HG03439 (cell line): ENCODE measurements around the gene CREB3L1.
"Not testable (repeated sequence)": the region's sequence is repeated elsewhere in the genome, so short reads cannot be mapped to it uniquely, and the experiment has no call there.

ENCODE experiments used
- ATAC-seq: cut with Tn5 transposase; IDR thresholded peaks from one replicate; pipeline ENCODE4 v1.9.1; 2021; ENCODE audit warnings: mild to moderate bottlenecking, moderate library complexity; ENCODE audit not compliant: unreplicated experiment

The CREB3L1 gene

GRCh38 chr11:46248289-46249102 lies 29.0 kb upstream of the CREB3L1 start:
- no peak for ATAC-seq

GRCh38 chr11:46249103-46249937 lies 28.1 kb upstream of the CREB3L1 start:
- no peak for ATAC-seq

DNA sequence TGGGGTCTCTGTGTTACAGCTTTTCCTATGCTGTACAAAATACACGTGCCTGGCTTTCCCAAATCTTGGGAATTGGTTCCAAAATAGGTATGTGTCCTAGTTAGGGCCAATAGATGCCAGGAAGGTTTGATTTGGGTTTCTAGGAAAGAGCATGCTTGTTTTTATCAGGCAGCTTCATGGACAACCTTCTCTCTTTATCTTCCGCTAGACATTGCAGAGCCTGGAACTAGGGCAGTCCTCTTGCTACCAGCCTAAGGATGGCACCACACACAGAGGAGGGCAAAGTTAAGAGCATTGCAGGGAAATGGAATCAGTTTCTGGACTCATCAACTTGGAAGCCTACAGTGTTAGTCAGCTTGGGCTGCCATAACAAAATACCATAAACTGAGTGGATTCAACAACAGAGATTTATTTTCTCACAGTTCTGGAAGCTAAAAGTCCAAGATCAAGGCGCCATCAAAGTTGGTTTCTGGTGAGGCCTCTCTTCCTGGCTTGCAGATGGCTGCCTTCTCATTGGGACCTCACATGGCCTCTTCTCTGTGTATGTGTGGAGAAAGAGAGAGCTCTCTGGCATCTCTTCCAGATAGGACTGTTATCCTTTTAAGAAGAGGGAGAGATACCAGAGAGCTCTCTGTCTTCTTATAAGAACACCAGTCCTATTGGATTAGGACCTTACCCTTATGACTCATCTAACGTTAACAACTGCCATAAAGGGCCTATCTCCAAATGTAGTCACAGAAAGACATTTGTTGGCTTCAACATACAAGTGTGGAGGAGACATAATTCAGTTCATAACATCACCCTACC lies 27.3 kb upstream of the CREB3L1 start:
- no peak for ATAC-seq

DNA sequence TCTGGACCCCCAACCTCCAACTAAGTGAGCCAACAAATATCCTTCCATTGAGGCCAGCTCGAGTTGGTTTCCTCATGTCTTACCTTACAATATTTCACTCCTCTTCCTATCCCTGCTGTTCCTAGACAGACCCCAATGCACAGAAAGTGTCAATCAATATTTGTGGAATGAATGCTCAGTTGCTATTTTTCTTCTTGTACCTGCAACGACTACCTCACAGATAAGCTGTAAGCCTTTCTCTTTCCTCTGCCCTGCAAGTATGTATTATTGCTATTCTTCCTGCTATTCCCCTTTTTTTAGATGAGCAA lies 26.8 kb upstream of the CREB3L1 start:
- no peak for ATAC-seq

DNA sequence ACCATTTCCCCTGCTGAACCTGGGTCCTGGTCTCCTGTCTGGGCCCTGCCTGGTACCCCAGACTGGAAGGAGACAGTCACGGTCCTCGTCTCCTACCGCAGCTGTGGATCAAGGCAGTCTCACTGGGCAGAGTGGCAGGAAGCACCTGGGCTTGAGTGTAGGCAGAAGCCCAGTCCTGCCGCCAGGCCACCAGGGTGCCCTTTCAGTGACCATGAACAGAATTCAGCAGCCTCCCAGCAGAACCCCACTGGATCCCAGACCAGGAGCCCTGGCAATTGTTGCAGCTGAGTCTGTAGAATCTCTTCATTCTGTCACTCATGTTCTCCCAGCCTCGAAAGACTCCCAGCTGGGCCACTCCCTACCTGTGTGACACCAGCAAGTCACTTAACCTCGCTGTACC lies 25.5 kb upstream of the CREB3L1 start:
- ATAC-seq = no peak

- ATAC-seq = no peak
These were observed 25.0 kb upstream of the CREB3L1 start for GRCh38 chr11:46252373-46252914.

- no peak for ATAC-seq
These were observed 24.0 kb upstream of the CREB3L1 start for GRCh38 chr11:46253258-46254132.

DNA sequence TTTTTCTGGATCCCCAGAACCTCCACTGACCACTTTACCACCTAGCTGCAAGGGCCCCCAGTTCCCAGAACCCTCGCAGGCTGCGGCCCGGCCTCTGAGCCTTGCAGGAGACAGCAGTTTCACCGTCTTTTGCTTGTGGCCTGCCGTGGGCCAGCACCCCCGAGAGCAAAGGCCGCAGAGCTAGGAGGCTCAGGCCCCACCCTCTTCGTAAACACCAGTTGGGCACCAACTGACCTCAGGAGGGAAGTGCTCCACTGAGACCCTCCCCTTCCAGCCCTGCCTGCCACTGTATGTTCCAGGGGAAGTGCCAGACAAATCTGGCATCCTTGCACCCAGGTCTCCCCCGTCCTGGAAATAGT lies 23.4 kb upstream of the CREB3L1 start:
- ATAC-seq = no peak

GRCh38 chr11:46256540-46257001 lies 20.9 kb upstream of the CREB3L1 start:
- ATAC-seq = no peak

DNA sequence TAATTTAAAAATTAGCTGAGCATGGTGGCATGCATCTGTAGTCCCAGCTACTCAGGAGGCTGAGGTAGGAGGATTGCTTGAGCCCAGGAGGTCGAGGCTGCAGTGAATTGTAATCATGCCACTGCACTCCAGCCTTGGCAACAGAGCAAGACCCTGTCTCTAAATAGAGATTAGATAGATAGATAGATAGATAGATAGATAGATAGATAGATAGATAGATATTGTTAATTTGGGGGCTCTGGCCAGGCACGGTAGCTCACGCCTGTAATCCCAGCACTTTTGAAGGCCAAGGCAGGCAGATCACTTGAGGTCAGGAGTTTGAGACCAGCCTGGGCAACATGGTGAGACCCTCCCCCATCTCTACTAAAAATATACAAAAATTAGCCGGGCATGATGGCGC lies 18.1 kb upstream of the CREB3L1 start:
- ATAC-seq = not testable (repeated sequence)

DNA sequence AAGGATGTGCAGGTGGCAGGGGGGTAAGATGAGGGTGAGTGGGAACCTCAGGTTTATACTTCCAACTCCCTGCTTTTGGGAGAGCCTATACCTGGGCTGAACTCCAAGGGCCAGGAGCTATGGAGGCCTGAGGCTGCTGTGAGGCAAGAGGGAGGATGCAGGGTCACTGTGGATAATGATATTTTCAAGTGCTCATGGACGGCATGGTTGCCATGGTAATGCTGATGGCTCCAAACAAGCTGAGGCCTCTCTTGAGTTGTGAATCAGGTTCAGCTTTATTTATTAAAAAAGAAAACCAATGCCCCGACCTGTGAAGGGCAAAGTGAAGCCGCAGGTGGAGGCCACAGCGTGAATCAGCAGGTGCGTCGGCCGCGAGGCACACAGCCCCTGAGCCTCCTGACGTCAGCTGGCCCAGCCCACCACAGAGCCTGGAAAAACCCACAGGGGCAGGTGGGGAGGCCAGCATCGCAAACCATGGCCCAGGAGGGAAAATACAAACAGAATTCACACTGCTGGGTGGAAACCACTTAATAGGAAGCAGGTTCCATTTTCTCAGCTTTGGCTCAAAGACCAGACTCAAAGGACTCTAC lies 17.4 kb upstream of the CREB3L1 start:
- no peak for ATAC-seq

- ATAC-seq = no peak
These were observed 14.3 kb upstream of the CREB3L1 start for GRCh38 chr11:46263120-46263519.

- no peak for ATAC-seq
These were observed 13.4 kb upstream of the CREB3L1 start for GRCh38 chr11:46264030-46264429.

GRCh38 chr11:46264976-46265375 lies 12.5 kb upstream of the CREB3L1 start:
- ATAC-seq = no peak

GRCh38 chr11:46265764-46266163 lies 11.7 kb upstream of the CREB3L1 start:
- ATAC-seq = no peak

DNA sequence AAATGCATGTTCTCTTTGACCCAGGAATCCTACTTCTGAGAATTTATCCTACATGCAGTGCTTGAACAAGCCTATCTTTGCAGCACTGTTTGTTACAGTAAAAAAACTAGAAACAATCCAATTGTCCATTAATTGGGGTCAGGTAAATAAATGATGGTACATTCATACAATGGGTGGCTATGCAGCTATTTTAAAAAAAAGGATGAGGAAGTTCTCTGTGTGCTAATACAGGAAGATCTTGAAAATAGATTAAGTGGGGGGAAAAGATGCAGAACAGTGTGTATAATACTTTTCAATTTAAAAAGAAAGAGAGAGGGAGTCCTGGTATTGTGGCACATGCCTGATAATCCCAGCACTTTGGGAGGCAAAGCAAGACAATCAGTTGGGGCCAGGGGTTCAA lies 9.5 kb upstream of the CREB3L1 start:
- no peak for ATAC-seq

DNA sequence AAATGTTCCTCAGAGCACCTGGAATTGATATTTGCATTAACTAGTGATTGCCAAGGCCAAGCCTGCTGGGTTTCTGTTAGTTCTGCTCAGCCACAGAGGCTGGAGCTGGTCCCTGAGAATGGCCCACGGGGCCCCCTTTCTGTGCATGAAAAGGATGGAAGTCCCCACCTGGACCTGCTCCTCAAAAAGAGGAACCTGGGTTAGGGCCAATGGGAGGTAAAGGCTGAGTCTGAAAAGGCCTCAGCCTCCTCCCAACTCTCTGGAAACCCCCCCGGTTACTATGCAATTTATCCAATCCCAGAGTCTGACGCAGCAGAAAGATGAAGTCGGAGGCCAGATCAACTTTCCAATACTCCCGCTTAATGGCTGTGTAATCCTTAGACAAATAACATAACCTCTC lies 6.8 kb upstream of the CREB3L1 start:
- ATAC-seq = no peak

- ATAC-seq = no peak
These were observed 6.1 kb upstream of the CREB3L1 start for GRCh38 chr11:46271407-46271806.

- ATAC-seq = no peak
These were observed 5.3 kb upstream of the CREB3L1 start for GRCh38 chr11:46271875-46272815.
